ENCODE results near the gene CFAP65. TPM values are rescaled to one million over a fixed set of nuclear protein-coding genes. Genes with fewer than 3 reads are reported as not detected.
A peak's percentile ranks its signal among the peaks of the same experiment; 100 is the strongest.

Gene CFAP65
- total RNA-seq, 1 donor from 2014 or later, result not detected

DNA sequence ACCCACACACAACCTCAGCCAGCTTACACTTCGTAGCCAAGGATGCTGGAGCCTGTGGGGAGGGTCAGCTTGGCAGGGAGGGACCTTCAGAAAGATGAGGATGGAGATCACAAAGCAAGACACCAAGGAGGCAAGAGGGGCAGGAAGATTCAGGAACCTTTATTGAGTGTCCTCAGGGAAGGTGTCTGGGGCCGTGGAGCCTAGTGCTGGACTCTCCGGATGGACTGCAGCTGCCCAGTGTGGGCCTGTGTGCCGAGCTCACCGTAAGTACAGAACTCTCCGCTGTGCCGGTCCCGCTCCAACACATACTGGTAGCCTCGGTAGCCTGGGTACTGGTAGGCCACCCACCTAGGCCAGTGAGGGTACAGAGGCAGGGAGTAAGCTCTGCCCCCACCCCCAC, 51.3 kb downstream of the CFAP65 start:
- no peak for DNase-seq

DNA sequence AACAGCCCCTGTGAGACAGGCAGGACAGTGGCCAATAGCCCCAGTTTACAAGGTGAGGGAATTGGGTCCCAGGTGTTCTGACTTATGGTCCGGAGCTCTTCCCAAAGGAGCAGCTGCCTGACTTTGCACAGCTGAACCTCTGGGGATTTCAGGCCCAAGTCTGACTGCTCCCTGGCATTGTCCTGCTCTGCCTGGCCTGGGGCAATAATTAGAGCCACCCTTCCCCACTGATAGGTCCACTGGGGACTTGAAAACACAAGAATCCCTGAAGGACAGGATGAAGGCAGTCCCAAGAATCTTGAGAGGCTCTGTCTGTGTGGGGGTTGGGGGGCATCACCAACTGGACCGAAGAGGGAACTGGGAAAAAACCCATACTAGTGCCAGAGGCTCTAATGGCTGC, 52.7 kb downstream of the CFAP65 start:
- no peak for DNase-seq

DNA sequence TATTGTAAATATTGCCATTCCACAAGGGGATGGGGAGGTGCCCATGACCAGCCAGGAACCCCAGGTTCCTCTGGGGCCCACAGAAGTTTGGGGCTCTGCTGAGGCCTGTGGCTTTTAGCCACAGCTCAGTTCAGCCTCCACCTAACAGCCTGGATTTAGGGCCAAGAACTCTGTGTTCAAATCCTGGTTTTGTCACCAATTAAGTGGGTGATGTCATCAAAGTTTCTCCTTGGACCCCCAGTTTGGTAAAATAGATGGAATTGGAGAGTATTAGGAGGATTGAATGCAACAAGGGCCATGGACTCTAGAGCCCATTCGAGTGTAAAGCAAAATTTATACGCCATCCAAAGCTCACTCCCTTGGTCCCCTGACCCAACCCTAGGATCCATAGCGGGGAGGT, 53.2 kb downstream of the CFAP65 start:
- no peak for DNase-seq

DNA sequence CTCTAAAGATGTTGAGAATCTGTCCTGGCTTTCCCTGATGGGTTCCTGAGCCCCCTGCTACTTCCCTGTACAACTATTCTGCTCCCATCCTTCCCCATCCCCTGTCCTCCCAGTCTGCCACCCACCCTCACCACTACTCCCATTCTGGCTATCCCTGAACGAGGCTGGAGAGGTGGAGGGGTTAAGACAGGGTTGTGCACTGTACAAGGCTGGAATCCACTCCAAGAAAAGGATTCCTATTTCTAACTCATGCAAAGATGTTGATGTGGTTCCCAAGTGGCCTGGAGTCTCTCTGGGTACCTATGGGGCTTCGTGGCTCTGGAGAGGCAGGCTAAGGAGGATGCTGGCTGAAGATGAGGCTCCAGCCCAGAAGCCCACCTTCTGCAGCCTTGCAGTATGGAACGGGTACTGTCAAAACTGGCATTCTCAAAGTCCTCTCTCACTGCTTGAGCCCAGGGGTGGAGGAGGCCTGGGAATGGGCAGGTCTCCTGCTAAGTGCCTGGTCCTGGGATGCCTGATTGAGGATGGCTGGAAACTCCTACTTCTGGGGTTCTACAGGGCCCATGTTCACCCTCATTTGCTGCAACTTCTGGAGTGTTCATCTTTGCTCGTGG, 55.1 kb downstream of the CFAP65 start:
- no peak for DNase-seq

DNA sequence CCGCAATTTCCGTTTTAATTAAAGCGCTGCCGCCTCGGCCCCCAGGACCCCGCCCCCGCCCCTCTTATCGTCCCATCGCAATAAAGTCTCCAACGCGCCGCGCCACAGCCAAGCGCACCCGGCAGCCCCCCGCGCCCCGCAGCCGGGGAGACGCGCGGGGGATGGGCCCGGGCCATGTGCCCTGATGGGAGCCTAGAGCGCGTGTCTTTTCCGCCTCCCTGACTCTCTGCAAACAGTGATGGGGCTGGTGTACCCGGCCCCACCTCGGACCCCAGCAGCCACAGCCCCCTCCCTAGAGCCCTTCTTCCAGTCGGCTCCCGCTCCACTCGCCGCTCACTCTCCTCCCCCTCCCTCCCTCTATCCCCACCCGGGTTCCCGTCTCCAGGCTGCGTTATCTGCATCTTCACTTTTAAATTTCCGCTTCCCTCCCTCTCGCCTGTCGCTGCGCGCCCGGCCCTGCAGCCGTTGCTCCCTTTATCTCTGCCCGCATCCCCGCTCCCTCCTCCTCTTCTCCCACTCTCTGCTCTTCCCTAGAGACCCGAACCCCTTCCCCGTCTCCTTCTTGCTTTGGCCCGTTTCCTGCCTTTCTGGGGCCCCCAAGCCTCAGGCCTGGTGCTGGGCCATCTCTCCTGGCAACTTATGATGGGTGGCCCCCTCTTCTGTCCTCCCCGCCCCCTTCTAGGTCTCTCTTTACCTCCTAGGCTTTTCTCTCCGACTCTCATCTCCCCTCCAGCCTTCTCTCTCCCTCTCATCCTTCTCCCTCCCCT, 55.8 kb downstream of the CFAP65 start:
- DNase-seq, result no peak

DNA sequence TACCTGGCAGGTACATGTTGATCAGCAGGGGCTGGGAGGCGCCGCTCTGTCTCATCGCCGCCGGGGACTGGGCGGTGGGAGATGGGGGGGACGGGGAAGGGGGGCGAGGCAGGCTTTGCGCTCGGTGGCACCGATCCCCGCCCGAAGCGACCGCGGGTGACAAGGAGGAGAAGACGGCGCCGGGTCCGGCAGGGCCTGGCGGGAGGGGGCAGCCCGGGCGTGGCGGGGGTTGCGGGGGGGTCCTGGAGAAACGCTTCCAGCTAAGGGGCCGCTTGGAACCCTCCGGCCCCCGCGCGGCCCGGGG, 56.3 kb downstream of the CFAP65 start, which contains the start of gene FEV:
TSS of gene FEV (minus strand) at position 164 of the 304 bp plus-strand sequence. CDS start at position 55, 109 bp downstream.
- no peak for DNase-seq

DNA sequence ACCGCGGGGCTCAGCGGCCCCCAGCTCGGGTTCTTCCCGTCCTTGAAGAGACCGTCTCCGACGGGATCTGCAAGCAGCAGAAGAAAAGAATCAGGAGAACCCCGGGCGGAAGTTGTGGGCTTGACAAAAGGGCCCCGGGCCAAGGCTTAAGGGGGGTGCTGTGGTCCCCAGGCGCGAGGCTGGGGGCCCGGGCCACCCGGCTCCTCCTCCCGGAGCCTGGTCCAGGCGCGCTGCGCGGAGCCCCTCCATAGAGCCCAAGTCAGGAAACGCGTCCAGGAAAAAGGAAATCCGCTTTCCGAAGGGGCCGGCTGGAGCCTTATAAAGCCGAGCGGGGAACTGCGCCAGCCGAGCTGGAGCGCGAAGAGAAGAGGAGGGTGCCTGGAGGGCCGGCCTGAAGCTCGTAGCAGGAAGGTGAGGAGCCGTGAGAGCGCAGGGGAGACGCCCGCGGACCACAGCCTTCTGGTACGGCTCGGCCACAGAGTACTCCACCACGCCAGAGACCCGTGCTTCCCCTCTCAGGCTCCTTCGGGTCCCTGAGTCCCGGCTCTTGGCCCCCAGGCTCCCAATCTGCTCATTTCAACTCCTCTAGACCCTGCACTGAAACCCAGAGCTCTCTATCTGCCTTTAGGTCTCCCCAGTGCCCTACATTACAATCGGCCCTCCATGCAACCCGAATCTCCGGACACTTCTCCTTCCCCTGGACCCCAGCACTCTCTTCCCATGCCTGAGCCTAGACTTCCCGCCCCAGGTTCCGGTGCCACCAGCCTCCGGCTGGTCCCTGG, 56.9 kb downstream of the CFAP65 start:
- DNase-seq, result peak; percentile 80

DNA sequence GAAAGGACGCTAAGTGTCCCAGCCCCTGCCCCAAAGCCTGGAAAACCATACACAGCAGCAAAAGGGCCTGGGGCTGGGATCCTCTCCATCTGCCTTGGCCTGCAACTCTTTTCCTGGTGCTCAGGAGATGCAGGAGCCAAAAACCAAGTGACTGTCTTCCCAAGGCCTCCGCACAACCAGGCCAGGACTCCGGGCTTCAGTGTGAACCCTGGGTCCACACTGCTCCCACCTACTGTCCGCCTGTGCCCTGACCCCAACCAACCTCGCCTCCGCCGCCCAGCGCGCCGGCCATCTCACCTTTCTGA, 57.4 kb downstream of the CFAP65 start:
- no peak for DNase-seq

DNA sequence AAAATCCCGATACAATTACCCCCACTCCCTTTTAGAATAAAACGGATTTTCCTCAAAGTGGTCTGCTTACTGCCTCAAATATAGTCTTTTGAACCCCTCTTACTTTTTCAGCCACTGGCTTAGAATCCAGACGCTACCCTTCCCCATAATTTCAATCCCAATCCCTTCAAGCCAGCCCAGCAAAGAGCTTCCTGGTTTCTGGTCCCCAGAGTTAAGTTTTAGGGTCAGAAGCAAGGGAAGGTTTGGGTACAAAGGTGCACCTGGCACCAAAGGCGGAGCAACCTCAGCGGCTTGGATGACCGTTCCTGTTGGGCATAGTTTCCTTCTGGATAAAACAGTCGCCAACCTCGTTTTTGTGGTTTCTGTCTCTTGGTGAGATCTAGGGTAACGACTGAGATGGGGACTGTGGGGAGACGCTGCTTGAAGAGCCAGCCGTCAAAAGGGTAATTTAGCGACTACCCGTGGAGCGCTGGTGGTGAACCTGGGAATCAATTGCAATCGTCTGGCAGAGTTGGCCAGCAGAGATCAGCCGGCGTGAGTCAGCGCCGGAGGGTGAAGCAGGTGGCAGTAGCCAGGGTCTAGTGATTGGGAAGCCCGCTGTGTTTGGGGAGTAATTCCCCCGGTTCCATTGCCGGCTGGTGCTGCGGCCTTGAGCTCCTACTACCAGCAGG, 57.9 kb downstream of the CFAP65 start:
- peak; percentile 54 for DNase-seq

DNA sequence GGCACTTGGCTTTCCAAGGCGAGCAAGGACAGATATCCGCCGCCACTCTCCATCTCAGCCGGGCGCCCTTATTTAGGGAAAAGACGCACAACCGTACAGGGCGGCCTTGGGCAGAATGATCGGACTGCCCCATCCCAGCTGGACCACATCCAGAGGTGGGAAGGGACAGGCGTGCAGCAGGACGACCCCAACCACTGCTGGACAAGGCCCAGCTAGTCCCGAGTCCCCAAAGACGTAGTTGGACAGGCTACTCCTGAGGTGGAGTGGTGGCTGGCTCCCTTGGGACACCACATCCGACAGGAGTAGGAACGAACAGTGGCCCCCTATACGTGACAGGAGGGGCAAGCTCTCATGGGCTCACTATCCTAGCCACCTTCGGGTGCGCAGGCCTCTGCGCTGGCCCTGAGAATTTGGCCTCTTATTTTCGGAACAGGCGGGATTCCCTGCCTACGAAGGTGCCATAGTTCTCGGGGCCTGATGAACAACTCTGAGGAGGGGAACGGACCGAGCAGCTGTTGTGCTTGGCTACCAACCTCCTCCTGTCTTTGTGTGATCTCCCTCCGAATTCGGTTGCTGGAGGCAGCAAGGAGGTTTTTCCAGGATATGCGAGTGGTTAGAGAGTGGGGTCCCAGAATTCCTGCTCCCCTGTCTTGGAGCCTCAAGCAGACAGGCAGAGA, 58.6 kb downstream of the CFAP65 start:
- no peak for DNase-seq

DNA sequence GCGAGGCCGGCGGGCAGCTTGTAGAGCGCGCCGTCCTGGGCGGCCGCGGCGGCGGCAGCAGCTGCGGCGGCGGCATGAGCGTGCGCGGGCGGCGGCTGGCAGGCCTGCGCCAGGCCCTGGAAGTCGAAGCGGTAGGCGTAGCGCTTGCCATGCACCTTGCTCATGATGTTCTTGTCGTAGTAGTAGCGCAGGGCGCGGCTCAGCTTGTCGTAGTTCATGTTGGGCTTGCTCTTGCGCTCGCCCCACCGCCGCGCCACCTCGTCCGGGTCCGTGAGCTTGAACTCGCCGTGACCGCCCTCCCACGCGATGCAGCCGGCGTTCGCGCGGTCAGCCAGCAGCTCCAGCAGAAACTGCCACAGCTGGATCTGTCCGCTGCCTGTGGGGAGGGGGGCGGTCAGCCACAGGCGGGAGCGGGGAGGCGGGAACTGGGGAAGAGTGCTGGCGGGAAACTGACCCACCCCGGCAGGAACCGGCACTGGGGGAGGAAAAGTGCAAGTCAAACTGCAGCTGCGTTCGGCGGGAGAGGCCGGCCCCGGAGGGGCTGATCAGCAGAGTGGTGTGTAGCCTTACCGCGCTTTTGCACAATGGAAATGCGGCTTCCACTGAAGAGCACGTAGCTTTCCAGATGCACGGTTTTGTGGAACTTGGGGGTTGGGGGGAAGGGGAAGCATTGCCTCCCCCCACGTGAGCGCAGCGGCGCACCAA, 59.3 kb downstream of the CFAP65 start:
- peak; percentile 33 for DNase-seq

DNA sequence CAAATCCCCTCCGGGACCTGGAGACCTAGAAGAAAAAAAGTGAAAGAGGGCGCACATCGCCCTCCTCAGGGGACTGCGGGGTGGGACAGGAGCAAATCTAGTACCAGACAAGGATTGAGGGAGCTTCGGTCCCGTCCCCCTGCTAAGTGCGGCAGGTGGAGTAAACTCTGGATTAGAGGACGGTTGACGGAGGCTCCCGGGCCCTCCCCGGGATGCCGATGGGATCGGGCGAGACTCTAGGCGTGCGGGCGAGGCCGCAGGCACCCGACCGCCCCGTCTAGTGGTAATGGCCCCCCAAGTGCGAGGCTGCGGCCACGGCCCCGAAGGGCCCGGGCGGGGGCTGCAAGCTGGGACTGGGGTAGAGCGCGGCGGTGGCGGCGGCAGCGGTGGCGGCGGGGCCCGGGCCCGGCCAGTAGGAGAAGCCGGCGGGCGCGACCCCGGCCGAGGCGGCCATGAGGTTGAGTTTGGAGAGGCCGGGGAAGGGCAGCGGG, 59.9 kb downstream of the CFAP65 start:
- DNase-seq, result no peak

DNA sequence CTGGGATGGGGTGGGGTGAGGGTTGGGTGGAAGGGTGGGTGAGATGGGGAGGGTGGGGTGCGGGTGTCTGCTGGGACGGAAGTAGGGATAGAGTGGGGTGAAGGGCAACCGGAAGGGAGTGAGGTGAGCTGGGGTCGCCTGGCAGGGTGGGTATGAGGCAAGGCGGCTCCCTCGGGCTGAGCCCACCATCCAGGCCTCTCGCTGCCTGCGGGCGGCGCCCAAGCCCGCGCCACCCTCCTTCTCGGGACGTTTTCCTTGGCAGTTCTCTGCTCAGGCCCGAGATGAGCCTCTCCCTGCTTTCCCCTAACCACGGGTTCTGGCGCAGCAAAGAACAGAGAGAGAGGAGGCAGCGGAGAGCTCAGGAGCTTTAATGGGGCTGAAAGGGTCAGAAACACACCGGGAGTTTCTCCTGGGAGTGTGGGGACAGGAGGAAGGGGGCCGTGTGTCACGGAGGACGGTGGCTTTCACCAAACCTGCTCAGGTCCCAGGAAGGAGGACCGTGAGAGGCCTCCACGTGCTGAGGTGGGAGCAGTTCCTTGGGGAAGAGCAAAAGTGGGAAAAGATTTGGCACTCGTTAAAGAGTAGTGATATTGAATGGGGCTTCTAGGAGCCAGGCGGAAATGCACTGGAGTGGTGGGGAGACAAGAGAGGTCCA, 60.5 kb downstream of the CFAP65 start:
- no peak for DNase-seq

DNA sequence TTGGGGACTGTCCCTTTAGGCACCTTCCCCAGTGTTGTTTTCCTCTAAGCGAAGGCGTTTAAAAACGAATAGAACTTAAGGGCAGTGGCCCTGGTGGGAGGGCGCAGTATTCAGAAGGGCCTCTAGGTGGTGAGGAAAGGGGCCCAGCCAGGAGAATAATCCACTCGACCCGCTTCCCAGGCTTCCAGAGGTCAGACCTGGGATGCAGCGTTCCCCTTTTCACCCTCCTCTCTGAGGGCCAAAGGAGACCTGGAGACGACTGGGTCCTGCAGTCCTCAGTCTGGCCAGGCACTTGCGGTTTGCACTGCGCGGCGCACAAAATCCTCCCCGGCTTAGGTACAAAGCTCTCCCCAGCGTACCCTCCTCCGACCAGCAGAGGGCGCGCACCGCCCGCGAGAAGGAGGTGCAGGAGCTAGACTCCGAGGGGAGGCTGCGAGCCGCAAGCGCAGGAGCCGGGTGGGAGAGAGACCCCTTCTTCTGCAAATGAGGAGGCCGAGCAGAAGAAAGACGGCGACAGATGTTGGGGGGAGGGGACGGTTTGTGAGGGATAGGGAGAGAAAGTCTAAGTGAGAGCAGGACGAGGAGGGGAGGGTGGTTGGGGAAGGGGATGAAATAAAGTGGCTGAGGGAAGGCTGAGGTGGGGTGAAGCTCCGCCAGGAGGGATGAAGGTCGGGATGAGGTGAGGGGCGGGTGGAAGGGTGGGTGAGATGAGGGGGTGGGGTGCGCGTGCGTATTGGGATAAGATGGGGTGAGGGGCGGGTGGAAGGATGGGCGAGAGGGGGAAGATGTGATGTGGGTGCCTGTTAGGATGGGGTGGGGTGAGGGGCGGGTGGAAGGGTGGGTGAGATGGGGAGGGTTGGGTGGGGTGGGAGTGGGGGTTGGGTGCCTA, 61.2 kb downstream of the CFAP65 start:
- peak; percentile 92 for DNase-seq

DNA sequence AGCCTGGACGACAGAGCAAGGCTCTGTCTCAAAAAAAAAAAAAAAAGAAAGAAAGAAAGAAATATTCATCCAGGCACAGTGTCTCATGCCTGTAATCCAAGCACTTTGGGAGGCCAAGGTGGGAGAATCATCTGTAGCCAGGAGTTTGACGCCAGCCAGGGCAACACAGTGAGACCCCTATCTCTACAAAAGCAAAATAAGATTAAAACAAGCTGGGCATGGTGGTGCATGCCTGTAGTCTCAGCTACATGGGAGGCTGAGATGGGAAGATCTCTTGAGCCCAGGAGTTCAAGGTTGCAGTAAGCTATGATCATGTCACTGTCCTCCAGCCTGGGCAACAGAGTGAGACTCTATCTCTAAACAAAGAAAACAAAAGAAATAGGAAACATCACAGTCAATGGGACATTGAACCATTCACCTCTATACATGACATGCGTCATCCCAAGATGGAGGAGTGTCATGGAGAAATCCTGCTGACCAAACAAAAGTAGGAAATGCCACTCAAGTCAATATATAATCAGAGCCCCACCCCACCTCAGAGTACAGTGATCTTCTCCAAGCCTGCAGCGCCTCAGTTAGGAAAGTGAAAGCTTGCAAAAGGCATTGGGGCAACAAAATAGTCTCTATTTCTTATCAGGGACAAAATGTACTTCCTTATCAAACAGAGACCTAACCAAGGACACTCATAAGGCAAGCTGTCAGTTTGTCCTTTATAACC, 66.1 kb downstream of the CFAP65 start:
- no peak for DNase-seq

DNA sequence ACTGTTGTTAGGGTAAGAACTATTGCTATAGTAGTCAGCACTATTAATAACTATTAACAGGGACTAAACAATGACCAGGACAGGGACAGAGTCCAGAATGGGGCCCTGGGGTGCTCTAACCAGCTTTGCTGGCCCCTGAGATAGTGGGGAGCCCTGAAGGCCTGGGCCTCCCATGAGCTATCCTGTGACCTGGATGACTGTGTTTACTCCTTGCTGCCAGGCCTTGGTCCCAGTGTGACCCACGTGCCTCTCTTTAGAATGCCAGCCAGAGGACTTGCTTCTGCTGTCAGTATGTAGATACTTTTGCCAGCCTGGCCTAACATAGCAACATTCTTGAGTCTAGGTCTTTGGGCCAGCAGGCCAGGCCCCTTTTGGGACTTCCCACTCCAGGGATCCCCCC, 70.4 kb downstream of the CFAP65 start:
- no peak for DNase-seq

DNA sequence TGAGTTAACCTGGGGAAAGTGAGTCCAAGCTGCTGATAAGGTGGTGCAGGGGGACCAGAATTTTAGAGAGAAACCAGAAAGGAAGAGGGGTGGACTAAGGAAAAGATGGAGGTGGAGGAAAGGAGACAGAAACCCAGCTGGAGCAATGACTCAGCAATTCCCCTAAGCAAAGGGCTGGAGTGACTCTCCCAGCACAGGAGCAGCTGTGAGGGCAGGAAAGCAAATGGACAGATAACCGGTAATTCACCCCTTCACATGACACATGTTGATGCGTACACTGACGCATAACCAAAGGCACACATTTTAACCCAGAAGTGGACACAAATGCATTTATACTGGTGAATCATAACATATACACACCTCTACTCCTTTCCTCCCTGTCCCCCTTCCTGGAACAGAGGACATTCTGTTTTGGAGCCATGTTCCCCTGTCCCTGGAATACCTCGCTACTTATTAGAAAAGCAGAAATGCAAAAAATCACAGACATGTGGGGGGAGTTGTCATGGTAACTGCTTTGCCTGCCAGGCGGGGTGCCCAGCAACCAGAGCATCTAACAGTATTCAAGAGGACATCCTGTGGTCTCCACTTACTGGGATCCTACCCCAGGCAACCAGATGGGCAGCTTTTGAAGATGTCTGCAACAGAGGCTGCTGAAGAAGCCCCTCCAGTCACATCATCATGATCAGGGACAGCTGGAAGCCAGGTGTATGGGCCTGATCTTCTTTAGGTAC, 77.1 kb downstream of the CFAP65 start:
- DNase-seq, result no peak

DNA sequence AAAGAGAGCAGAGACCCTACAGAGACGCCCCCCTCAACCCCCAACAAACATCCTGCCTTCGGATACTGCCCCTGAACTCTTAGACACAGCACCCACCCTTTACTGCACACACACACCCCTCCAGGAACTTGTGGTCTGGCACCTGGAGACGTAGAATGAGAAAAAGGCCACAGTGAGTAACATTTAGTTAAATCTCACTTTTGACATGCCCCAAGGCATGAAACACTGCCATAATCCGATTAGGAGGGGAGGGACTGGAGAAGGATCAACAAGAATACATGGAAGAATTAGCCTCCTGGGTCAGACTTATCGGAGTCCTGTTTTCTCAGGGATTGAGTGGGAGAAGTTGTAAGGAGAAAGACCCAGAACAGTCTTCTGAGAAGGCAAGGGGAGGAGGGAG, 77.7 kb downstream of the CFAP65 start:
- DNase-seq, result no peak
